ENCODE results near the gene SH2B2.
A peak's percentile ranks its signal among the peaks of the same experiment; 100 is the strongest.
"Not testable (repeated sequence)": the region's sequence is repeated elsewhere in the genome, so short reads cannot be mapped to it uniquely, and the experiment has no call there.

SH2B2 gene

GRCh38 chr7:102305414-102306268 is 19.0 kb downstream of the SH2B2 start:
- DNase-seq (ENCODE audit: low read depth, low spot score), result no peak

- DNase-seq (ENCODE audit: low read depth, low spot score), result peak; percentile 86
These were observed 20.4 kb downstream of the SH2B2 start for GRCh38 chr7:102306916-102307677.

- no peak for DNase-seq (ENCODE audit: low read depth, low spot score)
These were observed 23.7 kb downstream of the SH2B2 start for GRCh38 chr7:102310414-102310815.

- DNase-seq (ENCODE audit: low read depth, low spot score), result no peak
These were observed 25.6 kb downstream of the SH2B2 start for GRCh38 chr7:102312317-102312716.

- DNase-seq (ENCODE audit: low read depth, low spot score), result no peak
These were observed 27.5 kb downstream of the SH2B2 start for GRCh38 chr7:102313997-102314780.

GRCh38 chr7:102317231-102318059 is 30.8 kb downstream of the SH2B2 start:
- DNase-seq (ENCODE audit: low read depth, low spot score), result no peak

GRCh38 chr7:102318482-102318971 is 31.9 kb downstream of the SH2B2 start:
- DNase-seq (ENCODE audit: low read depth, low spot score), result peak; percentile 55

GRCh38 chr7:102319671-102320070 is 33.0 kb downstream of the SH2B2 start:
- no peak for DNase-seq (ENCODE audit: low read depth, low spot score)

- no peak for DNase-seq (ENCODE audit: low read depth, low spot score)
These were observed 33.5 kb downstream of the SH2B2 start for GRCh38 chr7:102320181-102320580.

- DNase-seq (ENCODE audit: low read depth, low spot score), result no peak
These were observed 34.1 kb downstream of the SH2B2 start for GRCh38 chr7:102320601-102321350.

GRCh38 chr7:102321351-102322201 is 34.9 kb downstream of the SH2B2 start:
- DNase-seq (ENCODE audit: low read depth, low spot score), result peak; percentile 17

GRCh38 chr7:102322202-102322715 is 35.6 kb downstream of the SH2B2 start:
- DNase-seq (ENCODE audit: low read depth, low spot score), result no peak

GRCh38 chr7:102323914-102324195 is 37.2 kb downstream of the SH2B2 start:
- no peak for DNase-seq (ENCODE audit: low read depth, low spot score)

- not testable (repeated sequence) for DNase-seq (ENCODE audit: low read depth, low spot score)
These were observed 38.4 kb downstream of the SH2B2 start for GRCh38 chr7:102325106-102325505.

- no peak for DNase-seq (ENCODE audit: low read depth, low spot score)
These were observed 39.7 kb downstream of the SH2B2 start for GRCh38 chr7:102326157-102326889.

- DNase-seq (ENCODE audit: low read depth, low spot score), result not testable (repeated sequence)
These were observed 40.5 kb downstream of the SH2B2 start for GRCh38 chr7:102327183-102327582.

GRCh38 chr7:102328863-102329262 is 42.2 kb downstream of the SH2B2 start:
- DNase-seq (ENCODE audit: low read depth, low spot score), result not testable (repeated sequence)

GRCh38 chr7:102329366-102329765 is 42.7 kb downstream of the SH2B2 start:
- not testable (repeated sequence) for DNase-seq (ENCODE audit: low read depth, low spot score)

Measured in astrocyte of the hippocampus (primary cell).